ENCODE data around the gene TMEM212.

DNA sequence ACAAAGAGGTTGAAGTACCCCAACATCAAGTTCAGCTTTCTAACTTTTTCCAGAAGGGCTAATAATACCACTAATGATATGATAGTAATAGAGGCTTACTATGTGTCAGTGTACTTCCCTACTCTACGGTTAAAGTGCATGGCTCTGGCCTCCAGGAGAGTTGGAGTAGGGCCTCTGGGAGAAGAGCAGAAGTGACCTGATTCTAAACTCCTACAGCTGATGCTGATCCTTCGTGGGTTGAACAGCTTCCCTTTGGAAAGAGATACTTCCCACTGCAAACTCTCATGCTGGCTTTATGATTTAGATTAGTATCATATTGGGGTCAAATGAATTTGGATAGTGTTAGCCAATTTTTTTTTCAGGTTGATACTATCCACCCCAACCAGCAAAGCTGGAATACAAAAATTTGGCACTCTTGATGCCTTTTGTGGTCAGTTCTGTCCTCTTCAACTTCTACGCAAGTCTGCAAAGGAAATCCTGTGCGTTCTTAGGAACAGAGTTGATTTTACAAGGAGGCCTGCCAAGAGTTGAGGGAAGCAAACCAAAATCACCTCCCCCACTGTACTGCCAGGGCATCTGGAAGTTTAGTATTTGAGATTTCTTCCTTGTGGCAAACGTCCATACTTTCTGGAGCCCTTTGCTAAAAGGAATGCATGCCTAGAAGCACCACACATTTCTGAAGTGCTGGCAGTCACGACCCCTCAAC, 17.8 kb downstream of the TMEM212 start:
- TF ChIP-seq POLR2AphosphoS5 (IDR thresholded peaks at IDR 0.05), result peak in 1 of 2 donors; percentile 35
- TF ChIP-seq CTCF (IDR thresholded peaks at IDR 0.05), result no peak
- TF ChIP-seq EP300 (IDR thresholded peaks at IDR 0.05), result no peak
